Measurements from ENCODE around the gene MRRF.

DNA sequence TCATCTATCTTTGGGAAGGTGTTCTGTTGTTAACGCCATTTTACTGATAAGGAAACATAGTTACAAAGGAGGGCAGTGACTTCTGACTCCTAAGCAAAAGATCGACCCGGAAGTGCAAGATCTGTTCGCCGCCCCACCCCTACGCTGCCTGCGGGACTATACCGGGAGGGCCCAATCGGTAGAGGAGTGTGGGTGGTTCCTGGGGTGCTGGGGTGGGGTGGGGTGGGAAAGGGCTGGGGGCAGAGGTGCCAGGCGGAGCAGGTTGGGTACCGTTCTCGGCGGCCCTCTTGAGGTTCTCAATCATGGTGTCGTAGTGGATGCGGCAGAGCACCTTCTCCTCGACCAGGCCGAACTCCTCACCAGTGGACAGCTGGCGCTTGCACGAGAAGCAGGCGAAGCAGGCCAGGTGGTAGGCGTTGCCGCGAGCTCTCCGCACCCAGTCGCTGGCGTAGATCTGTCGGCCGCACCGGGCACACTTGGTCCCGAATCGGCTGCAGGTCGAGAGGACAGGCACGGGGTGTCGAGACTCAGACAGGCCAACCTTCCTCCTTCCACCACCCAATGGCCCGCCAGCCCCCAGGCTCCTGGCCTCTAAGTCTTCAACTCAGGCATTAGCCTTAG lies 47.8 kb upstream of the MRRF start:
- TF ChIP-seq, protein P1, sequence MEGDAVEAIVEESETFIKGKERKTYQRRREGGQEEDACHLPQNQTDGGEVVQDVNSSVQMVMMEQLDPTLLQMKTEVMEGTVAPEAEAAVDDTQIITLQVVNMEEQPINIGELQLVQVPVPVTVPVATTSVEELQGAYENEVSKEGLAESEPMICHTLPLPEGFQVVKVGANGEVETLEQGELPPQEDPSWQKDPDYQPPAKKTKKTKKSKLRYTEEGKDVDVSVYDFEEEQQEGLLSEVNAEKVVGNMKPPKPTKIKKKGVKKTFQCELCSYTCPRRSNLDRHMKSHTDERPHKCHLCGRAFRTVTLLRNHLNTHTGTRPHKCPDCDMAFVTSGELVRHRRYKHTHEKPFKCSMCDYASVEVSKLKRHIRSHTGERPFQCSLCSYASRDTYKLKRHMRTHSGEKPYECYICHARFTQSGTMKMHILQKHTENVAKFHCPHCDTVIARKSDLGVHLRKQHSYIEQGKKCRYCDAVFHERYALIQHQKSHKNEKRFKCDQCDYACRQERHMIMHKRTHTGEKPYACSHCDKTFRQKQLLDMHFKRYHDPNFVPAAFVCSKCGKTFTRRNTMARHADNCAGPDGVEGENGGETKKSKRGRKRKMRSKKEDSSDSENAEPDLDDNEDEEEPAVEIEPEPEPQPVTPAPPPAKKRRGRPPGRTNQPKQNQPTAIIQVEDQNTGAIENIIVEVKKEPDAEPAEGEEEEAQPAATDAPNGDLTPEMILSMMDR (IDR thresholded peaks at IDR 0.05), result no peak
- TF ChIP-seq POLR2A (IDR thresholded peaks at IDR 0.05) (no peak), POLR2AphosphoS5 (IDR thresholded peaks at IDR 0.05) (no peak)
